GM10847 (cell line): ENCODE measurements around the gene A4GALT.
A peak's percentile ranks its signal among the peaks of the same experiment; 100 is the strongest.

Experiments
- POLR2A ChIP-seq: IDR thresholded peaks from 2 replicates; pipeline ENCODE4 v1.6.1; 2011; ENCODE audit not compliant: insufficient read length; ENCODE audit errors: extremely low read depth

A4GALT gene

DNA sequence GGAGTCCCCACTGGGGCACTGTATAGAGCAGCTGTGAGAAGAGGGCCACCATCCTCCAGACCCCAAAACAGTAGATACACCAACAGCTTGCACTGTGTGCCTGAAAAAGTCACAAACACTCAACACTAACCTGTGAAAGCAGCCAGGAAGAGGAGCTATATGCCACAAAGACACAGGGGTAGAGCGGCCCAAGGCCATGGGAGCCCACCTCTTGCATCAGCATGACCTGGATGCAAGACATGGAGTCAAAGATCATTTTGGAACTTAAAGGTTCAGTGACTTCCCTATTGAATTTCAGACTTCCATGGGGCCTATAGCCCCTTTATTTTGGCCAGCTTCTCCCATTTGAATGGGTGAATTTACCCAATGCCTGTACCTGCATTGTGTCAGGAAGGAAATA lies 41.8 kb downstream of the A4GALT start:
- no peak for TF ChIP-seq POLR2A

DNA sequence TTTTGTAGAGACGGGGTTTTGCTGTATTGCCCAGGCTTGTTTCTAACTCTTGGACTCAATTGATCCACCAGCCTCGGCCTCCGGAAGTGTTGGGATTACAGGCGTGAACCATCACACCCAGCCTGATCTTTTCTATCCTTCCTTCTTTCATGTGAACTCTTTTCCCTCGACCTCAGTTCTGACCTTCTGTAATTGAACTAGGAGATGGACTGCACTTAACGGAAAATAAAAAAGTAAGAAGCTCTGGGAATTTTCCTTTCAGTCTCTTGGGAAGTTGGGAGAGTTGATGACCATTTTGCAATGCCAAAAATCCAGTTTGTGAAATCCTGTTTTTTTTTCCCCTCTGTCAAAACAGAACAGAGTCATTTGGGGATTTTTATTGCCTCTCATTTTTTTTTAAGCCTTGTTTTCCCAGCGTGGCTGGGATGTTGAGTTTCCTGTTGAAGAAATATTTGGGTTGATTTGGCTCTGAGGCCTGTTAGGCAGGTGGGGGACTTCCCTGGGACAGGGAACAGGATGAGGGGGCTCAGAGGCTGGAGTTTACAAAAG lies 44.5 kb downstream of the A4GALT start:
- no peak for TF ChIP-seq POLR2A

DNA sequence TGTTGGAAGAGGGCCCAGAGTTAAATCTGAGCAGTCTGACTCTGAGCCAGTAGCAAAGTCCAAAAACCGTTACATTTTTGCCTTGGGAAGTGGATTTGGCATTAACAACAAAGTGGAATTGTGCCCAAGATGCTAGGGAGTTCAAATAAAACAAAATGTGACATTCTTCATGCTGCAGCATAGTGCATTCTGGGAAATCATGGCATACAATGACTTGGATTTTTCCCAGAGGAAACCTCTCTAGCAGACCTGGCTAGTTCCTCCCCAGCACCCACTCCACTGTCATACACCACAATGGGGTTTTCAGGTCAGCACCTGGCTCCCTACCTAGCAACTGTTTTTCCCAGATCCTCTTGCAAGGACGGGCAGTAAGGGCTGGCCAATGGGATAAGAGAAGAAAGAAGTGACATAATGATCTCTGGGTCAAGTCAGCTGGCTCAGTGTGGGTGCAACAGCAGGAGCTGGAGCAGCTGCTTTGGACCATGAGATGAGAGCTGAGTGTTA lies 46.7 kb downstream of the A4GALT start:
- no peak for TF ChIP-seq POLR2A

DNA sequence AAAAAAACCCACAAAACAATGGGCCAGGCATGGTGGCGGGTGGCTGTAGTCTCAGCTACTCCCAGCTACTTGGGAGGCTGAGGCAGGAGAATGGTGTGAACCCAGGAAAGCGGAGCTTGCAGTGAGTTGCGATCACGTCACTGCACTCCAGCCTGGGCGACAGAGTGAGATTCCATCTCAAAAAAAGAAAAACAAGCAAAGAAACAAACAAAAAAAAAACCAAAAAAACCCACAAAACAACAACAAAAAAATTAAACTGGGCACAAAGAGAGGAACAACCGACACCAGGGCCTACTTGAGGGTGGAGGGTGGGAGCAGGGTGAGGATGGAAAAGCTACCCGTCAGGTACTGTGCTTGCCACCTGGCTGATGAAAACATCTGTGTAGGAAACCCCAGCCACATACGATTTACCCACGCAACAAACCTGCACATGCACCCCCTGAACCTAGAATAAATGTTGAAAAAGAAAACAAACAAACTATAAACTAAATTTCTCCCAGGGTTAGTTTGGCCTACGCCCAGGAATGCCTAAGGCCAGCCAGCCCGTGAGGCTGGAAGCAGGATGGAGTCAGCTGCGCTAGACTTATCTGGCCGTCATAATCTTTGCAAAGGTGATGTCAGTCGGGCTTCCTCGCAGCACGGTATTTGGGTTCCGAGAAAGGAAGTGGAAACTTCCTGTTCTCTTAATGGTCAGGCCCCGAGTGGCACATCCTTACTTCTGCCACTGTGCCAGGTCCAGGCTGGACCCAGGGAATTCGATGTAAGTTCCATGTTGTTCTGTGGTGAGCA lies 49.6 kb downstream of the A4GALT start:
- TF ChIP-seq POLR2A = no peak

DNA sequence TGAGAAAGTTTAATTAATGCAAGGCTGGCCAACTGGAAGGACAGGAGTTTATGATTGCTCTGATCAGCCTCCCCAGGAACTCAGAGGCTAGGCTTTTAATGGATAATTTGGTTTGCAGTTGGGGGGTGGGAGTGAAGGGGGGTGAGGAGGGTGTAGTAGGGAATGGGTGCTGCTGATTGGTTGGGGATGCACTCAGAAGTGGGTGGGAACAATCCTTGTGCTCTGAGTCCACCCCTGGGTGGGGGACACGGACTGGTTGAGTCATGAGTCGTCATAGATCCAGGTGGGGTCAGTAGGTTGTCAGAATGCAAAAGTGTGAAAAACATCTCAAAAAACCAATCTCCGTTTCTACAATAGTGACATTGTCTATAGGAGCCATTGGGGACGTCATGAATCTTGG lies 50.6 kb downstream of the A4GALT start:
- TF ChIP-seq POLR2A = no peak

DNA sequence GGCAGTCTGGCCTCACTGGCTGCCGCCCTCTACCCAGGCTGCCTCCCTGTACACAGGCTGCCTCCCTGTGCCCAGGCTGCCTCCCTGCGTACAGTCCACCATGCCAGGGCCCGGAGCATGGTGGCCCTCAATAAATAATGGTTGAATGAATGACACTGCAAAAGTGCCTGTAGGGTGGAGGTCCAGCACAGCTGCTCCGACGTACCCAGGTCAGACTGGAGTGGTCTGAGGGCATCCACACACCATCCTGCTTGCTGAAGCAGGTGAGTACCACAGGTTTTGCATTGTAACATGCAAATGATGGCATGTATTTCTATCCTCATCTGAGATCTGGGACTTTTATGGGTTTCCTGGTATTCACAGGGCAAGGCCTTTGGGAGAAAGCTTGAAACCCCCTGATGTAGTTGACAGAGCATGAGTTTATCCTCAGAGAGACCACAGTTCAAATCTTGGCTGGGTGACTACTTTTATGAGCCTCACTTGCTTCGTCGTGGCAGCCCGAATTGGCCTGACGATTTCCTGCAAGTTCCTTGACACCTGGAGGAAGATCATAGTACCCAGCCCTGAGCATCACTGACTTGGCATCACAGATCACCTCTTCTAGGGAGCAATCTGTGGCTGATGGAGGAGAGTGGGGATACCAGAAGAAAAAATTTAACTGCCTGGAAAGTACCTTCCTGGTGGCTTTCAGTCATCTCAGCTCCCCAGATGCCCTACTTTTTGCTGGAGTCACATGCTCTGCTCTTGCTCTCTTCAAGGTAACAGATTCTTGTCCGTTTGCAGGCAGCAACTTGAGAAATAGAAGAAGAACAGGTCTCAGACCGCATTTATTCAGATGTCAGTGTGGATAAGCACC lies 55.5 kb downstream of the A4GALT start:
- peak; percentile 26 for TF ChIP-seq POLR2A

DNA sequence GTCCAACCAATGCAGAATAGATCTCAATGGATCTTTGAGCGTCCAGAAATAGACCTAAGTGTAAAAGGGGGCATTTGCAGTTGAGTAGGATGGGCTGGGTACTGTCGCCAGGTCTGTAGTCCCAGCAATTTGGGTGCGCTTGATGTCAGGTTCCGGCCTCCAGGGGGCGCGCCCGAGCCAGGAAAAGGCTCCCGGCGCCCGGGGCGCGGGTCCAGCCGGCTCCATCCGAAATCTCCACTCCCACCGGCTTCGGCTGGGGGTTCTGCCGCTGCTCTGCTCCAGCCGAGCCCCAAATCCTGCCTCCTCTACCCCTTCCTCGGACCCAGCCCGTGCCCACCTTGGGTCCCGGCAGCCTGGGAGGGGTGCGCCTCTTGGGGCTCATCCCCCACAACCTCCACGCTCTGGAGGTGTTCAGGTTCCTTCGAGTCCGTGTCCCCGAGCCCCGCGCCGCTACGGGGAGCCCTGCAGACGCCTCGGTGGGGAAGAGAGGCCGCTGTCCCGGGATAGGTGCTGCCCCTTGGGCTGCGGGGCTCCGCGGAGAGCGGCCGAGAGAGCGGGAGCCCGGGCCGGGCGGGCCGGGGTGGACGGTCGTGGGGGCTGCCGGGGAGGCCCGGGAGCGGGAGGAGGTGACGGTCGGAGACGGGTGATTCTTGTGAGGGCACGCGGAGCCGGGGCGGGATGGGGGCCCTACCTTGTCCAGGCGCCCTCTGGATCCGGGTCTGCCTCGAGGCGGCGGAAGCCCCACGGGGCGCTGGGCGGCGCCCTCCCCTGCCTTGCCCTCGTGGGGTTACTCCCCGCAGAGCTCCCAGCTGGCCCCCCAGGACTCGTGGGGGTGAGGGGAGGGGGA lies 58.5 kb downstream of the A4GALT start:
- peak; percentile 38 for TF ChIP-seq POLR2A

DNA sequence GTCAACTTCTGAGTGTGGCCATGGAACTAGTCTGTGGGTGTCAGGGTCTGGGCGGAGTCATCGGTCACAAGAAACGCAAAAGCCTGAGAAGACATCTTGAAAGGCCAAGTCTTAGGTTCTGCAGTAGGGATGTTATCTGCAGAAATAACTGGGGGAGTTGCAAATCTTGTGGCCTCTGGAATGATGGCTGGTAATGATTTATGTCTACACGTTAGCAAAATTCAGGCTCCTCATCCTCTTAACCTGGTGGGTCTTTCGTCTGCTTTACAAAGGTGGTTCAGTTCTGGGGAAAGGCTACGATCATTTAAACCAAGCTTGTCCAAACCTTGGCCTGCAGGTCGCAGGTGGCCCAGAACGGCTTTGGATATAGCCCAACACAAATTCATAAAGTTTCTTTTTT lies 64.1 kb downstream of the A4GALT start:
- TF ChIP-seq POLR2A = no peak

DNA sequence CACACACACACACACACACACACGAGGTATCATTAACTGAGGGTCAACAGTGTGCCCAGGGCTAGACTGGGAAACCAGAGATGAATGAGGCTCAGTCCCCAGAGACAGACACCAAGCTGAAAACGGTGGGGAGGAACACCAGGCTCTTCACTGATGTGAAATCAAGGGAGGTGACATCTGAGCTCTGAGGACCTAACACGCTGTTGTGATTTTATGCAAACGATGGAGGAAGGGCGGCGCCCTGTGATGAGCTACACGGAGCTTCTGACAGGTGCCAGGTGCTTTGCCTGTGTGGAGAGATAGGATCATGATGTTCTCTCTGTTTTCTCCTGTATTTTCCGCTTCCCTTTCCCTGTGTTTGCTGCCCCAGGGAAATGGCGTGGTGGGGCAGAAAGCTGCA lies 65.0 kb downstream of the A4GALT start:
- no peak for TF ChIP-seq POLR2A

DNA sequence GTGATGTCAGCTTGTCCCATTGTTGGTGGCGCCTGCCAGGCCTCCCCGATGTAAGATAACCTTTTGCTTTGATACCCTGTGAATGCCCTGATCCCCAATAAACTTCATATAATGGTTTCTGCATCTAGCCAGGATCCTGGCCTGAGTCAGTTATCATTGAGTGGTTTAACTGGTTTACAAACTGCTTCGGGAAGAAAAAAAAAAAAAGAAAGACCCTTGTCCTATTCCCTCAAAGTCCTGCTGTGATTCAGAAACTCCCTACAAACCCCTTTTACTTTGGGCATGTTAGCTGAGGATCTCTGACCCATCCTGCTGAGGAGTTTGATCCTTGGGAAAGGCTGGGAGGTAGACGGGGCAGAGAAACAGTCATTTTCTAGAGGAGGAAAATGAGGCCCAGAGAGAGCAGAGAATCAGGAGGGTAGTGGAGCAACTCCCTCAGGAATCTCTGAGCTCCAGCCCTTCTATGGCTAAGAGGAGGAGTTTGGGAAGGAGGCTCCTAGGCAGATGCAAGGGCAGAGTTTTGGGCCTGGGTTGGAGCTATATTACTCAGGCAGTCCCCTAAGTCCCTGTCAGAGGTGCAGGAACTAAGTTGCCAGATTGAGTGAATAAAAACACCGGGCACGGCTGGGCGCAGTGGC lies 66.1 kb downstream of the A4GALT start:
- TF ChIP-seq POLR2A = no peak

DNA sequence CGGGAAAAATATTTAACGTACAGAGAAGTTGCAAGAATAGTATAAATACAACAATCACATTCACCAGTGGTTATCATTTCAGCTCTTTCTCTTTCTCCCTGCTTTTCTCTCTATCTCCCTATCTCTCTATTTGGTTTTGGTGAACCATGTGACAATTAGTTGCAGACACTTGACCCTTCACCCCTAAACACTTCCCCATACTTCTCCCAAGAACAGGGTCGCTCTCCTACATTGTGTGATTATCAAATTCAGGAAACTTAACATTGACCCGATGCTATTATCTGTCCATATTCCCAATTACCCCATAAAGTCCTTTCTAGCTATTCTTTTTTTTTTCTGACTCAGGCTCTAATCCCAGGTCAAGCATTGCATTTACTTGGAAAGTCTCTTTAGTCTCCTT lies 66.7 kb downstream of the A4GALT start:
- TF ChIP-seq POLR2A = no peak

DNA sequence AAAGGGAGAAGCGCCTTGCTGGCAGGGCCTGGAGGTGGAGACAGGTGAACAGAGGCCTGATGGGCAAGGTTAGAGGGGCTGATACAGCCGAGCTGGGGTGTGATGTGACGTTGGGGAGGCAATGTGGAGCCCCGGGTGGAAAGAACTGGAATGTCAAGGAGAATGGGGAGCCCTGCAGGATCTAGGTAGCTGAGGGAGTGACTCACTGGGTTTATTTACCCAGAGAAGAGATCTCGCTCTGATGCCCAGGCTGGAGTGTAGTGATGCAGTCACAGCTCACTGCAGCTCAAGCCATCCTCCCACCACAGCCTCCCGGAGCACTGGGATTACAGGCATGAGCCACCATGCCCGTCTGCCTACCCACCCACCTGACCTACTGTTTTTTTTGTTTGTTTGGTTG lies 69.5 kb downstream of the A4GALT start:
- TF ChIP-seq POLR2A = no peak

DNA sequence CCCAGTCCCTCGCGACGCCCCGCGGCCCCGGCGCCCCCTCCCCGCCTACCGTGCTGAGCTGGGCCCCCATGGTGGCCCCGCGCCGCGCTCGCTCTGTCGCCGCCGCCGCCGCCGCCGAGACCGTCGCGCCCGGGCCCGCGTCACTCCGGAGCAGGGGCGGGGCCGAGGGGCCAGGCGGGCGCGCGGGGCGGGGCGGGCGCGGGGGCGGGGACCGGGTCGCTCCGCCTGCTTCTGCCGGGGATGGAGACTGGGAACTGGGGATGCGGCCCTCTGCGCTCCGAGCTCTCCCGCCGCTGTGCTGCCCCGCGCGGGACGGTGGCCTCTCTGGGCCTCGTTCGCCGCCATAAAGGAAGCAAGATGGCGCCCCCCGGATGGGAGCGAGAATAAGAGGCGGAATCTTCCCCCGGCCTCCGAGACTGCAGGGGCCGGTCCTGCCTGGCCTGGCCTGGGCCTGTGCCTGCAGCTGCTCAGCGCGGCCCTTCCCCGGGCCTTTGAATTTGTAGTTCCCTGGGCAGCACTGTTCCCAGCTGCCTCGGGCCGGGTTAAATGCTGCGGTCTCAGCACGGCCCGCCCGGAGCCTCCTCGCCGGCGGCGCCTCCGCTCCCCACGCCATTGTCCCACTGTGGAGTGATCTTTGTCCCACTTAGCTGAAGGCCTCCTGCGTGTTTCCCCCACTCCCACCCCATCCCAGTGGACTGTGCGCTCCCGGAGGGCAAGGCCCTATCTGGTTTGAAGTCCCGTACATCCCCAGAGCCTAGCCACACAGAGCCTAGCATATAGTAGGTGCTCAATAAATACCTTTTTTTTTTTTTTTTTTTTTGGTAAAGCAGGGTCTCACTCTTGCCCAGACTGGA lies 71.2 kb downstream of the A4GALT start, which contains the start of gene CYB5R3:
CYB5R3 (minus strand) TSS at position 147 of the 854 bp plus-strand sequence; CDS start at position 70, 77 bp downstream.
- peak; percentile 55 for TF ChIP-seq POLR2A
